Measurements from ENCODE around the gene CSMD2.

- TF ChIP-seq POLR2A (IDR thresholded peaks at IDR 0.05) (no peak), CTCF (IDR thresholded peaks at IDR 0.05) (no peak)
Measured at GRCh38 chr1:33713058-33713877, 451.8 kb downstream of the CSMD2 start.
